ENCODE results near the gene MEMO1.
"Not testable (repeated sequence)": the region's sequence is repeated elsewhere in the genome, so short reads cannot be mapped to it uniquely, and the experiment has no call there.

The MEMO1 gene

DNA sequence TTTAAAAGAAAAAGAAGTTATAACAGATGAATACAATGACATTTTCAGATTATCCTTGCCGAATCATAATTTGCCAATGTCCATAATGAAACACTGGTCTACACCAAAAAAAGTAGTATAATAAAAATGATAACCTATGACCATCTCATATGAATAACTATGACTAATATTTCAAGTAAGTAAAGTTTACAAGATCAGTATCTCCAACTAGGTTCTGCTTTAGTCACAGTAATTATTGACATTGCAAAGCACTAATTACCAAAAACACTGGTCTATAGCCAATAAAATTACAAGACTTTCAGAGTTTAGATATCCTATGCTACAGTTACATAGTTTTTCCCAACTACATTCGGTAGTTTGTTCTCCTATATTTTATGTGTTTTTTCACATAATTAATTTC is 136.7 kb downstream of the MEMO1 start:
- FAIRE-seq: peak; percentile 55

DNA sequence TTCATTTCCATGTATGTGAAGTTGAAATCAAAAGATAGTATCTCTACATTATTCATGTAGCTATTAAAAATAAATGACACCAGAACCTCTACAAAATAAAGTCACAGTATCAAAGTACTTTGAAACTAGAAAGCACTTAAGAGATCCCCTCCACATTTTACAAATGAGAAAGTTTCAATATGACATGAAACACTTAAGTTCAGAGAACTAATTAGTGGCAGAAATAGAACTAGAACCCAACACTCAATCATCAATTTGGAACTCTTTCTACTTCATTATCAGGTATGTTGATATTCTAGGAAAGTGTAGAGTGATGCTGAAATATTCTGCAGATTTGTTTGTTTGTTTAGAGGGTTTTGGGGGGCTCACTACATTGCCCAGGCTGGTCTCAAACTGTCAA is 145.6 kb downstream of the MEMO1 start:
- no peak for DNase-seq (ENCODE audit: insufficient read length, low spot score)
- FAIRE-seq: no peak
- TF ChIP-seq, protein P1, sequence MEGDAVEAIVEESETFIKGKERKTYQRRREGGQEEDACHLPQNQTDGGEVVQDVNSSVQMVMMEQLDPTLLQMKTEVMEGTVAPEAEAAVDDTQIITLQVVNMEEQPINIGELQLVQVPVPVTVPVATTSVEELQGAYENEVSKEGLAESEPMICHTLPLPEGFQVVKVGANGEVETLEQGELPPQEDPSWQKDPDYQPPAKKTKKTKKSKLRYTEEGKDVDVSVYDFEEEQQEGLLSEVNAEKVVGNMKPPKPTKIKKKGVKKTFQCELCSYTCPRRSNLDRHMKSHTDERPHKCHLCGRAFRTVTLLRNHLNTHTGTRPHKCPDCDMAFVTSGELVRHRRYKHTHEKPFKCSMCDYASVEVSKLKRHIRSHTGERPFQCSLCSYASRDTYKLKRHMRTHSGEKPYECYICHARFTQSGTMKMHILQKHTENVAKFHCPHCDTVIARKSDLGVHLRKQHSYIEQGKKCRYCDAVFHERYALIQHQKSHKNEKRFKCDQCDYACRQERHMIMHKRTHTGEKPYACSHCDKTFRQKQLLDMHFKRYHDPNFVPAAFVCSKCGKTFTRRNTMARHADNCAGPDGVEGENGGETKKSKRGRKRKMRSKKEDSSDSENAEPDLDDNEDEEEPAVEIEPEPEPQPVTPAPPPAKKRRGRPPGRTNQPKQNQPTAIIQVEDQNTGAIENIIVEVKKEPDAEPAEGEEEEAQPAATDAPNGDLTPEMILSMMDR (IDR thresholded peaks at IDR 0.05; ENCODE audit: insufficient read depth, missing control alignments): no peak

More for the DNA sequence above, 136.7 kb downstream of the MEMO1 start:
- TF ChIP-seq, protein P1 (IDR thresholded peaks at IDR 0.05; ENCODE audit: insufficient read depth, missing control alignments): no peak
- DNase-seq (ENCODE audit: insufficient read length, low spot score): no peak

DNA sequence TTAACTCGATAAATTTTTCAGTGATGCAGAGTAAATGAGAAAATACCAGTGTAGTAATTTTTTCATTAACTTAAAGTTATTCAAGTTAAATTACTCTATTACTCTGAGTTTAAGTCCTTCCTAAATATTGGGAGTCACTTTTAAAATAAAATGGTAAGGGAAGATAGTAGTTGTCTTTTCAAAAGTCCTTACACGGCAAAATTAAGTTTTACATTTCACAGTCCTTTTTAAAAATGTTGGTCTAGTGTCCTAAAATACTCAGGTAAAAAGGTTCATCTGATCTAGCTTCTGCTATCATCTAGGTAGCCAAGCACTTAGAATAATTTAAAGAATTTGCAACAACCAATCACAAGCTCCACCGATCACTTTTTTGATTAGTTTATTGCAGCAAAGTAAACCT is 146.9 kb downstream of the MEMO1 start:
- no peak for FAIRE-seq
- DNase-seq (ENCODE audit: insufficient read length, low spot score): no peak
- TF ChIP-seq, protein P1 (IDR thresholded peaks at IDR 0.05; ENCODE audit: insufficient read depth, missing control alignments): no peak

DNA sequence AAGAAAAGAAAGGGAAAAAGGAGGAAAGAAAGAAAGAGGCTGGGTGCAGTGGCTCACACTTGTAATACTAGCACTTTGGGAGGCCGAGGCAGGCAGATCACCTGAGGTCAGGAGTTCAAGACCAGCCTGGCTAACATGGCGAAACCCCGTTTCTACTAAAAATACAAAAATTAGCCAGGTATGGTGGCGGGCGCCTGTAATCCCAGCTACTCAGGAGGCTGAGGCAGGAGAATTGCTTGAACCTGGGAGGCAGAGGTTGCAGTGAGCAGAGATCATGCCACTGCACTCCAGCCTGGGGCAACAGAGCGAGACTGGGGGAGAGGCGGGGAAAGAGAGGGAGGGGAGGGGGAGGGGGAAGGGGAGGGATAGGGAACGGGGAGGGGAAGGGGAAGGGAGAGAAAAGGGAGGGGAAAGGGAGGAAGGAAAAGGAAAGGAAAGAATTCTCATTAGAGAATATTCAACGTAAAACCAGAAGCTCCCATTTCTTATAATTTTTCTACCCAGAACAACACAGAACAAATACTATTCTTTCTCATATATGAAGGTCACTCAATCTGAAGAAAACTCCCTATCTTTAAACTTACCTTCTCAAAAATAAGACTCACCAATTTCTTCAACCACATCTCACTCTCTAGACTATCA is 147.7 kb downstream of the MEMO1 start:
- FAIRE-seq: not testable (repeated sequence)

DNA sequence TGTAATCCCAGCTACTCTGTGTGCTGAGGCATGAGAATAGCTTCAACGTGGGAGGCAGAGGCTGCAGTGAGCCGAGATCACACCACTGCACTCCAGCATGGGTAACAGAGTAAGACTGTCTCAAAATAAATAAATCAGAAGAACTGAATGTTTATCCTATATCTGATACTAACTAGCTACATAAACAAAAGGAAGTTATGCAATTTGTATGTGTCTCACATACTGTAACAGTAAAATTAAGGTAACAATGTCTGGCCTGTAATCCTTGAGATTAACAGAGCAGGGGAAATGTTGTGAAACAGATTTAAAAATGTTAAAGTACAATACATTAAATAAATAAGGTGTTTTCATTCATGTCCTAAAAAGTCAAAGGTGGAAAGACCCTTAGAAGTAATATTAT is 150.8 kb downstream of the MEMO1 start:
- TF ChIP-seq, protein P1 (IDR thresholded peaks at IDR 0.05; ENCODE audit: insufficient read depth, missing control alignments): no peak
- no peak for FAIRE-seq

More for the DNA sequence above, 147.7 kb downstream of the MEMO1 start:
- not testable (repeated sequence) for DNase-seq (ENCODE audit: insufficient read length, low spot score)

DNA sequence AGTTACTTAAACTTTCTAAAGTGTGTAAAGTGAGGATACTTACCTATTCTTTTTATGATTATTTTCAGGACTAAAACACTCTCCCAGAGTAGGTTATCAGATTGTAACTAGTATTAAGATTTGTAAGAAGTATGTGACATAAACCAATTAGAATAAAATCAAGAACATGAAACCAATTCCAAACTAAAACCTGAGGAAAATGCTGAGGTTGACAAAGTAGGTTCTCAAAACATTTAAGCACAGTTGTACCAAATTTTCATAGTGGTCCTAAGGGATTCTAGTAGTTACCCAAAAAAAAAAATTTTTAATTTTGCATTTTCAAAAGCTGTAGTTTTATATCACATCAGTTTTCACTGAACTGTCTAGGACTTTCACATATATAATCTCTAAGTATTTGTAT is 157.3 kb downstream of the MEMO1 start:
- no peak for FAIRE-seq
- DNase-seq (ENCODE audit: insufficient read length, low spot score): no peak
- TF ChIP-seq, protein P1 (IDR thresholded peaks at IDR 0.05; ENCODE audit: insufficient read depth, missing control alignments): no peak

More for the DNA sequence above, 150.8 kb downstream of the MEMO1 start:
- DNase-seq (ENCODE audit: insufficient read length, low spot score): no peak

GRCh38 chr2:31842150-31842549 is 168.7 kb downstream of the MEMO1 start:
- FAIRE-seq; DNase-seq (ENCODE audit: insufficient read length, low spot score): not testable (repeated sequence)

- FAIRE-seq (no peak), DNase-seq (ENCODE audit: insufficient read length, low spot score) (no peak)
- TF ChIP-seq, protein P1 (IDR thresholded peaks at IDR 0.05; ENCODE audit: insufficient read depth, missing control alignments): no peak
Observed at GRCh38 chr2:31835450-31835849, 175.4 kb downstream of the MEMO1 start.

Data from D721Med (cell line).